H9 (cell line): ENCODE results near the gene CLMP. TPM values are rescaled to one million over a fixed set of nuclear protein-coding genes. Genes with fewer than 3 reads are reported as not detected.

Experiments used
- DNase-seq: peaks from one replicate; pipeline ENCODE4 v3.0.0-alpha.2; 2017
- H2AFZ ChIP-seq: one replicate; pipeline ENCODE4 v1.6.1; 2013; ENCODE audit warnings: mild to moderate bottlenecking, low read length, control low read depth, moderate library complexity
- H2AK5ac ChIP-seq: 2 replicates; pipeline ENCODE4 v1.6.1; 2013; ENCODE audit warnings: low read length, control low read depth, mixed read lengths; ENCODE audit not compliant: insufficient read length
- H2BK120ac ChIP-seq: one replicate; pipeline ENCODE4 v1.6.1; 2013; ENCODE audit warnings: low read depth, mild to moderate bottlenecking, low read length, control low read depth, inconsistent platforms; ENCODE audit not compliant: poor library complexity, severe bottlenecking
- H2BK12ac ChIP-seq: 2 replicates; pipeline ENCODE4 v1.6.1; 2013; ENCODE audit warnings: low read length, control low read depth, mixed read lengths, low read depth; ENCODE audit not compliant: insufficient read length
- H2BK15ac ChIP-seq: 2 replicates; pipeline ENCODE4 v1.6.1; 2013; ENCODE audit warnings: low read depth, low read length, control low read depth
- H2BK20ac ChIP-seq: one replicate; pipeline ENCODE4 v1.6.1; 2013; ENCODE audit warnings: low read depth, mild to moderate bottlenecking, low read length, control low read depth, inconsistent platforms; ENCODE audit not compliant: poor library complexity, severe bottlenecking
- H2BK5ac ChIP-seq: 2 replicates; pipeline ENCODE4 v1.6.1; 2013; ENCODE audit warnings: low read length, control low read depth, mixed read lengths; ENCODE audit not compliant: insufficient read length
- H3K14ac ChIP-seq: 2 replicates; pipeline ENCODE4 v1.6.1; 2013; ENCODE audit warnings: low read length, control low read depth; ENCODE audit not compliant: insufficient read depth
- H3K18ac ChIP-seq: 2 replicates; pipeline ENCODE4 v1.6.1; 2013; ENCODE audit warnings: low read depth, mild to moderate bottlenecking, mixed read lengths, low read length, control low read depth; ENCODE audit not compliant: insufficient read length
- H3K23ac ChIP-seq: 2 replicates; pipeline ENCODE4 v1.6.1; 2013; ENCODE audit warnings: low read length, control low read depth, mixed read lengths, low read depth; ENCODE audit not compliant: insufficient read length
- H3K23me2 ChIP-seq: 2 replicates; pipeline ENCODE4 v1.6.1; 2013; ENCODE audit warnings: low read depth, mild to moderate bottlenecking, mixed read lengths, low read length, control low read depth; ENCODE audit not compliant: insufficient read length, poor library complexity, severe bottlenecking
- H3K27ac ChIP-seq: 2 replicates; pipeline ENCODE4 v1.5.1; 2013; ENCODE audit warnings: low read length, control low read depth, mixed read lengths, low read depth; ENCODE audit not compliant: insufficient read length
- H3K27me3 ChIP-seq: 2 replicates; pipeline ENCODE4 v1.6.1; 2013; ENCODE audit warnings: low read length, control low read depth, inconsistent platforms; ENCODE audit not compliant: insufficient read depth
- H3K4ac ChIP-seq: 2 replicates; pipeline ENCODE4 v1.6.1; 2013; ENCODE audit warnings: low read depth, mild to moderate bottlenecking, control low read depth, inconsistent platforms, low read length, moderate library complexity
- H3K4me1 ChIP-seq: 2 replicates; pipeline ENCODE4 v1.6.1; 2013; ENCODE audit warnings: low read length, control low read depth, inconsistent platforms; ENCODE audit not compliant: insufficient read depth
- H3K4me2 ChIP-seq: 2 replicates; pipeline ENCODE4 v1.6.1; 2013; ENCODE audit warnings: low read length, control low read depth, mixed read lengths; ENCODE audit not compliant: insufficient read length, insufficient read depth
- H3K56ac ChIP-seq: 2 replicates; pipeline ENCODE4 v1.6.1; 2013; ENCODE audit warnings: low read depth, mild to moderate bottlenecking, mixed read lengths, low read length, control low read depth; ENCODE audit not compliant: insufficient read length
- H3K79me1 ChIP-seq: 2 replicates; pipeline ENCODE4 v1.6.1; 2013; ENCODE audit warnings: low read depth, mild to moderate bottlenecking, moderate library complexity, low read length, control low read depth, inconsistent platforms; ENCODE audit not compliant: insufficient read depth, poor library complexity, severe bottlenecking
- H3K79me2 ChIP-seq: 2 replicates; pipeline ENCODE4 v1.6.1; 2013; ENCODE audit warnings: low read length, control low read depth, inconsistent platforms; ENCODE audit not compliant: insufficient read depth
- H3K9ac ChIP-seq: 2 replicates; pipeline ENCODE4 v1.6.1; 2013; ENCODE audit warnings: low read length, control low read depth, mixed read lengths; ENCODE audit not compliant: insufficient read length; ENCODE audit errors: extremely low read depth
- H3K9me3 ChIP-seq: one replicate; pipeline ENCODE4 v1.6.1; 2013; ENCODE audit warnings: low read depth, low read length, inconsistent platforms; ENCODE audit not compliant: control insufficient read depth
- H3T11ph ChIP-seq: one replicate; pipeline ENCODE4 v1.6.1; 2013; ENCODE audit warnings: mild to moderate bottlenecking, low read length, control low read depth, inconsistent platforms
- H4K20me1 ChIP-seq: one replicate; pipeline ENCODE4 v1.6.1; 2013; ENCODE audit not compliant: control insufficient read depth, insufficient read length, insufficient read depth
- H4K5ac ChIP-seq: 2 replicates; pipeline ENCODE4 v1.6.1; 2013; ENCODE audit warnings: low read depth, mild to moderate bottlenecking, mixed read lengths, low read length, control low read depth; ENCODE audit not compliant: insufficient read length
- H4K8ac ChIP-seq: replicated peaks from 2 replicates; pipeline ENCODE4 v1.6.1; 2013; ENCODE audit warnings: low read length, control low read depth, mixed read lengths, low read depth; ENCODE audit not compliant: insufficient read length
- H4K91ac ChIP-seq: 2 replicates; pipeline ENCODE4 v1.6.1; 2013; ENCODE audit warnings: low read depth, mild to moderate bottlenecking, moderate library complexity, mixed read lengths, low read length, control low read depth; ENCODE audit not compliant: insufficient read length
- H3K27ac Mint-ChIP-seq, 3 experiments: 2 replicates in 2 of 3; 3 replicates in 1 of 3; pipeline ENCODE4 v1.8.0; 2020 to 2021; ENCODE audit warnings: mixed read lengths in 3 of 3, mild to moderate bottlenecking in 1 of 3, moderate library complexity in 1 of 3
- H3K27me3 Mint-ChIP-seq: 2 replicates; pipeline ENCODE4 v1.8.0; 2021; ENCODE audit warnings: low read depth, mild to moderate bottlenecking, moderate library complexity, mixed read lengths
- H3K36me3 Mint-ChIP-seq, 3 experiments: 2 replicates in 2 of 3; 3 replicates in 1 of 3; pipeline ENCODE4 v1.8.0; 2020 to 2021; ENCODE audit warnings: low read depth in 3 of 3, mixed read lengths in 3 of 3; ENCODE audit not compliant: insufficient read depth in 1 of 3
- H3K4me1 Mint-ChIP-seq, 2 experiments: 2 replicates each; pipeline ENCODE4 v1.8.0; 2020; ENCODE audit warnings: mixed read lengths in 2 of 2
- H3K4me3 Mint-ChIP-seq, 2 experiments: 2 replicates in 1 of 2; 3 replicates in 1 of 2; pipeline ENCODE4 v1.8.0; 2020 to 2021; ENCODE audit warnings: mild to moderate bottlenecking in 2 of 2, mixed read lengths in 2 of 2, moderate library complexity in 1 of 2
- H3K9me3 Mint-ChIP-seq, 2 experiments: 2 replicates in 1 of 2; 3 replicates in 1 of 2; pipeline ENCODE4 v1.8.0; 2020; ENCODE audit warnings: mild to moderate bottlenecking in 2 of 2, mixed read lengths in 2 of 2, moderate library complexity in 1 of 2
- CTCF ChIP-seq: fragments of 200-600 bp; sonication (generic); conservative IDR thresholded peaks from 3 replicates; pipeline ENCODE4 v1.8.0; 2021; ENCODE audit warnings: antibody characterized with exemption, mild to moderate bottlenecking
- WGBS: extraction: QIAGEN DNeasy Blood & Tissue Kit; methylation state at CpG from one replicate; pipeline ENCODE4 v1.1.7; 2013; ENCODE audit warnings: missing lambda C conversion rate, low lambda C conversion rate, mixed read lengths; ENCODE audit not compliant: insufficient read length; ENCODE audit errors: extremely low coverage; 5-methylcytosine and 5-hydroxymethylcytosine counted together
- total RNA-seq: library from RNA; stranded (reverse); gene quantifications from 2 replicates; pipeline ENCODE4 v1.2.1, GENCODE V29; 2021

CLMP gene
- total RNA-seq, 1 experiment from 2014 or later: 13.8 TPM

DNA sequence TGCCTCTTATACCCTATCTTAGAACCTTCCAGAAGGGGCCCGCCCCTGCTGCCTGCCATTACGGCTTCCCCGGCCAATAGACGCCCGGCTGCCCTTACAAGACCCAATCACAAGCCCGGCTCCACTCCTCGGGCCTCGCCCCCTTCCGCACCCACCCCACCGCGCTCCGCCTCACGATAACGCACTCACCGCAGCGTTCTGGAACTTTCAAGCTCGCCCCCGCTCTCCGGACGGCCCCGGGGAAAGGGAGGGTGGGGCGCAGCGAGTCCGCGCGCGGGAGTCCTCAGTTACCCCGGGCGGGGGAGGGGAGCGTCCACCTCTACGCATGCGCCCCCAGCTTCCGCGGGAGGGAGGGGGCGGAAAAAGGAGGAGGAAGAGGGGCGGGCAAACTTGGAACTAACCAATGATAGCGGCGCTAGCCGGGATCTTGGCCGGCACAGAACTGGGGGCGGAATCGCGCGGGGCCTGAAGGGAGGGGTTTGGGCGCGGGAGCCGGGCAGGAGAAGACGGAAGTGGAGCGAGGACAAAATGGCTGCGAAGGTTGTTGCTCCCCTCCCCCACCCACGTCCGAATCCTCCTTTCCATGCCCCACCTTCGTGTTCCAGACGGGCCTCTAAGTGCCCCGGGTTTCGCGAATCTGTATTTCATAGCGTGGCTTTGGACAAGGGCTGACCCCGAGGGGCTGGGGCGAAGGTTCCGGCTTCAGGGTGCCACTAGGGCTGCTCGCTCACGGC lies 132.7 kb downstream of the CLMP start:
- Histone ChIP-seq H3K79me1 (no peaks in the 10 kb centered on the region), H2AK5ac (no peak overlapping the region), H3K9ac (peak overlapping the region; percentile 98), H2BK120ac (peak overlapping the region; percentile 98), H3K14ac (peak overlapping the region; percentile 99), H3K27ac (peak overlapping the region; percentile 88), H3K23ac (no peak overlapping the region), H3K9me3 (no peaks in the 10 kb centered on the region), H3K56ac (no peak overlapping the region), H4K5ac (peak overlapping the region; percentile 15), H3K23me2 (peaks cover 15% of the 10 kb centered on the region), H2BK12ac (no peak overlapping the region), H3K79me2 (peaks cover 18% of the 10 kb centered on the region; the same call in 1 of the 2 replicates), H3K4me1 (no peaks in the 10 kb centered on the region), H2AFZ (no peak overlapping the region), H4K91ac (peak overlapping the region; percentile 92), H4K8ac (no peak overlapping the region), H3T11ph (no peak overlapping the region), H3K27me3 (no peaks in the 10 kb centered on the region), H4K20me1 (no peaks in the 10 kb centered on the region), H3K4me2 (peak overlapping the region; percentile 88), H2BK20ac (no peak overlapping the region), H3K18ac (peak overlapping the region; percentile 98), H2BK15ac (no peak overlapping the region), H3K4ac (peak overlapping the region; percentile 48; the same call in 1 of the 2 replicates), H2BK5ac (peak overlapping the region; percentile 24)
- WGBS: no CpG with 5 or more reads among the region's 63 CpGs
- H3K27ac Mint-ChIP-seq: peak overlapping the region; percentile 94 to 100 (median 99)
- H3K36me3 Mint-ChIP-seq: peaks cover 44 to 47% (median 46%) of the 10 kb centered on the region in 3 experiments
- peaks cover 31 to 50% of the 10 kb centered on the region in 2 experiments for H3K4me1 Mint-ChIP-seq
- peak overlapping the region; percentile 97 to 99 for H3K4me3 Mint-ChIP-seq
- TF ChIP-seq CTCF: no peak
- no peaks in the 10 kb centered on the region; a peak in 2 of 5 replicates for H3K9me3 Mint-ChIP-seq
- peak; percentile 98 for DNase-seq
- peaks cover 3% of the 10 kb centered on the region for H3K27me3 Mint-ChIP-seq
